HT1080 (cell line): ENCODE measurements around the gene PRRC1. TPM values are rescaled to one million over a fixed set of nuclear protein-coding genes. Genes with fewer than 3 reads are reported as not detected.

Experiments used
- DNase-seq: peaks from one replicate; pipeline ENCODE4 v3.0.0-alpha.2; 2015; ENCODE audit warnings: low read depth
- polyA plus RNA-seq, 2 experiments: library from polyadenylated mRNA; depleted of rRNA; stranded (reverse); fragments of >200 nt; gene quantifications; 2 replicates each; pipeline ENCODE4 v1.2.3, GENCODE V29; 2015
- total RNA-seq: library from RNA; depleted of rRNA; stranded (reverse); fragments of >200 nt; shearing (Covaris generic); gene quantifications from 2 replicates; pipeline ENCODE4 v1.2.3, GENCODE V29; 2014; rRNA removed

Gene PRRC1
- 29.0 and 36.9 TPM in 2 replicates for total RNA-seq
- polyA plus RNA-seq (2015; cell fraction: cytosol; rRNA removed) = 26.8 and 27.2 TPM in 2 replicates
- 44.0 and 53.0 TPM in 2 replicates for polyA plus RNA-seq (2015; cell fraction: nucleus; rRNA removed)

- DNase-seq = peak; percentile 60
Observed at GRCh38 chr5:127517480-127518318, at the start of gene PRRC1. Gene PRRC1, plus strand, starts transcription at chr5:127517640. Its CDS starts 5,840 bp downstream, at chr5:127523480.

- no peak for DNase-seq
Observed at GRCh38 chr5:127471211-127471610, 46.2 kb upstream of the PRRC1 start.

GRCh38 chr5:127472700-127473099 is 44.7 kb upstream of the PRRC1 start:
- DNase-seq = no peak

- DNase-seq = no peak
Observed at GRCh38 chr5:127486471-127486870, 31.0 kb upstream of the PRRC1 start.

- DNase-seq = peak; percentile 50
Observed at GRCh38 chr5:127492854-127493738, 24.3 kb upstream of the PRRC1 start.

GRCh38 chr5:127498548-127498947 is 18.9 kb upstream of the PRRC1 start:
- DNase-seq = no peak

- DNase-seq = no peak
Observed at GRCh38 chr5:127505905-127506304, 11.5 kb upstream of the PRRC1 start.

GRCh38 chr5:127506616-127507015 is 10.8 kb upstream of the PRRC1 start:
- DNase-seq = no peak

- no peak for DNase-seq
Observed at GRCh38 chr5:127508644-127509373, 8.6 kb upstream of the PRRC1 start.

- DNase-seq = no peak
Observed at GRCh38 chr5:127513408-127513970, 4.0 kb upstream of the PRRC1 start.

GRCh38 chr5:127514816-127515215 is 2.6 kb upstream of the PRRC1 start:
- DNase-seq = no peak

- DNase-seq = no peak
Observed at GRCh38 chr5:127515693-127516440, 1.6 kb upstream of the PRRC1 start.

- peak; percentile 48 for DNase-seq
Observed at GRCh38 chr5:127517110-127517479, 345 bp upstream of the PRRC1 start.

GRCh38 chr5:127518319-127518621 is 830 bp downstream of the PRRC1 start:
- no peak for DNase-seq

- DNase-seq = no peak
Observed at GRCh38 chr5:127519527-127519926, 2.1 kb downstream of the PRRC1 start.

GRCh38 chr5:127521138-127521770 is 3.8 kb downstream of the PRRC1 start:
- no peak for DNase-seq

GRCh38 chr5:127525181-127525580 is 7.7 kb downstream of the PRRC1 start:
- no peak for DNase-seq

GRCh38 chr5:127529904-127530682 is 12.7 kb downstream of the PRRC1 start:
- DNase-seq = no peak

GRCh38 chr5:127536687-127537086 is 19.2 kb downstream of the PRRC1 start:
- DNase-seq = no peak
